GM12878 (cell line): ENCODE results near the gene EPS8. TPM values are rescaled to one million over a fixed set of nuclear protein-coding genes. Genes with fewer than 3 reads are reported as not detected.

Experiments used
- E2F8 ChIP-seq: fragments of 450-650 bp; IDR thresholded peaks from 2 replicates; pipeline ENCODE4 v1.6.1; 2018; ENCODE audit warnings: mild to moderate bottlenecking, low read depth, moderate library complexity; ENCODE audit not compliant: partially characterized antibody
- E4F1 ChIP-seq: fragments of 450-650 bp; IDR thresholded peaks from 2 replicates; pipeline ENCODE4 v1.6.1; 2018; ENCODE audit warnings: borderline replicate concordance, mild to moderate bottlenecking; ENCODE audit not compliant: partially characterized antibody
- EP300 ChIP-seq, 2 experiments: fragments of 150-350 bp in 1 of 2; IDR thresholded peaks; 2 replicates each; pipeline ENCODE4 v1.6.1; 2011 to 2012; ENCODE audit warnings: low read depth in 2 of 2, low read length in 2 of 2, borderline replicate concordance in 1 of 2, improper control_type of control experiment in 1 of 2, inconsistent platforms in 1 of 2; ENCODE audit not compliant: control insufficient read depth in 1 of 2
- ESRRA ChIP-seq: IDR thresholded peaks from 2 replicates; pipeline ENCODE4 v1.6.1; 2012; ENCODE audit warnings: mild to moderate bottlenecking, low read length, improper control_type of control experiment
- IKZF1 ChIP-seq: fragments of 450-650 bp; conservative IDR thresholded peaks from 2 replicates; pipeline ENCODE4 v1.6.1; 2017; ENCODE audit warnings: antibody characterized with exemption, mild to moderate bottlenecking
- JUNB ChIP-seq: IDR thresholded peaks from 2 replicates; pipeline ENCODE4 v1.6.1; 2016; ENCODE audit warnings: antibody characterized with exemption, mild to moderate bottlenecking
- JUND ChIP-seq: IDR thresholded peaks from 2 replicates; pipeline ENCODE4 v1.6.1; 2012; ENCODE audit warnings: low read depth, mild to moderate bottlenecking, low read length, improper control_type of control experiment, moderate library complexity
- KAT2A ChIP-seq: conservative IDR thresholded peaks from 2 replicates; pipeline ENCODE4 v1.6.1; 2011; ENCODE audit warnings: low read depth, low read length; ENCODE audit not compliant: control insufficient read depth
- NKRF ChIP-seq: fragments of 450-650 bp; conservative IDR thresholded peaks from 2 replicates; pipeline ENCODE4 v1.6.1; 2017; ENCODE audit warnings: mild to moderate bottlenecking, moderate library complexity
- PAX5 ChIP-seq: IDR thresholded peaks from 2 replicates; pipeline ENCODE4 v1.6.1; 2011; ENCODE audit warnings: low read depth, low read length, borderline replicate concordance
- PKNOX1 ChIP-seq: fragments of 450-650 bp; IDR thresholded peaks from 2 replicates; pipeline ENCODE4 v1.6.1; 2016; ENCODE audit warnings: mild to moderate bottlenecking
- SKIL ChIP-seq: fragments of 450-650 bp; IDR thresholded peaks from 2 replicates; pipeline ENCODE4 v1.6.1; 2017; ENCODE audit warnings: mild to moderate bottlenecking, low read depth, inconsistent platforms; ENCODE audit not compliant: poor library complexity, severe bottlenecking
- SMAD5 ChIP-seq: IDR thresholded peaks from 2 replicates; pipeline ENCODE4 v1.6.1; 2016; ENCODE audit warnings: antibody characterized with exemption, low read depth
- SPI1 ChIP-seq: IDR thresholded peaks from 2 replicates; pipeline ENCODE4 v1.6.1; 2011; ENCODE audit warnings: low read depth, mild to moderate bottlenecking, low read length, moderate library complexity, borderline replicate concordance; ENCODE audit not compliant: insufficient read depth
- USF2 ChIP-seq: IDR thresholded peaks from 2 replicates; pipeline ENCODE4 v1.6.1; 2011; ENCODE audit warnings: low read depth, low read length, improper control_type of control experiment, borderline replicate concordance
- polyA plus RNA-seq, 11 experiments: library from polyadenylated mRNA; depleted of rRNA in 4 of 11; unstranded in 6 of 11; stranded (reverse) in 5 of 11; fragments of >200 nt; fragmentation: Nextera tagmentation in 4 of 11; fragmentation: Illumina TruSeq in 1 of 11; extraction: Ambion mirVana in 4 of 11; extraction: Trizol in 1 of 11; gene quantifications; 1 replicate in 1 of 11; 2 replicates in 10 of 11; pipeline versions ENCODE4 v1.2.1 to v1.2.3, GENCODE V29; 2011 to 2016; ENCODE audit warnings: inconsistent platforms in 2 of 11, missing spikeins in 2 of 11, low read depth in 1 of 11
- total RNA-seq, 4 experiments: library from RNA; depleted of rRNA in 3 of 4; stranded (reverse); fragments of >200 nt in 3 of 4; fragmentation: Illumina TruSeq in 1 of 4; extraction: Trizol in 1 of 4; gene quantifications; 2 replicates each; pipeline versions ENCODE4 v1.2.1 to v1.2.3, GENCODE V29; 2013 to 2021

Gene EPS8
- total and polyA plus RNA-seq, 10 of the 15 experiments (the other 5 are each of a cell fraction or from before 2014, with no cell fraction given): 1.3 to 127 (median 3.4) TPM

- no peak for TF ChIP-seq E2F8
- TF ChIP-seq PKNOX1: no peak
- no peak for TF ChIP-seq USF2
- no peak for TF ChIP-seq E4F1
- TF ChIP-seq ESRRA: 0 out of 2 replicates have a peak, but pooled peaks have one; percentile 34
- no peak for TF ChIP-seq SKIL
- no peak for TF ChIP-seq KAT2A
- TF ChIP-seq JUNB: no peak
- peak; percentile 85 for TF ChIP-seq IKZF1
- no peak for TF ChIP-seq SPI1
- TF ChIP-seq JUND: no peak
- TF ChIP-seq NKRF: peak; percentile 62
- TF ChIP-seq PAX5: no peak
- no peak for TF ChIP-seq SMAD5
- TF ChIP-seq EP300 (IDR thresholded peaks at IDR 0.05; ENCODE audit: borderline replicate concordance in 1 of 2, control insufficient read depth in 1 of 2, low read depth in 2 of 2, low read length in 2 of 2): 0 out of 4 replicates have a peak, but pooled peaks of 1 of the 2 experiments have one; percentile 18
Observed at GRCh38 chr12:15789220-15790171, at the start of gene EPS8 (continued).
